ENCODE results near the gene SH3BGRL3. TPM values are rescaled to one million over a fixed set of nuclear protein-coding genes. Genes with fewer than 3 reads are reported as not detected.
A peak's percentile ranks its signal among the peaks of the same experiment; 100 is the strongest.

Gene SH3BGRL3
- total RNA-seq, 4 donors from 2014 or later, result 42.4 to 124 (median 82.4) TPM

- DNase-seq (ENCODE audit: low spot score), result no peak
- ATAC-seq (ENCODE audit: low FRiP score), result no peak
- no peak for TF ChIP-seq CTCF (IDR thresholded peaks at IDR 0.05)
Observed at GRCh38 chr1:26268290-26269197, 11.3 kb upstream of the SH3BGRL3 start.

- no peak for TF ChIP-seq CTCF (IDR thresholded peaks at IDR 0.05)
- no peak for DNase-seq (ENCODE audit: low spot score)
- no peak for ATAC-seq (ENCODE audit: low FRiP score)
Observed at GRCh38 chr1:26269198-26269550, 10.7 kb upstream of the SH3BGRL3 start.

GRCh38 chr1:26274801-26275425 is 5.0 kb upstream of the SH3BGRL3 start:
- ATAC-seq (ENCODE audit: low FRiP score) (no peak), DNase-seq (ENCODE audit: low spot score) (no peak)
- TF ChIP-seq CTCF (IDR thresholded peaks at IDR 0.05), result no peak

- peak in 2 of 3 donors; percentile 1 to 48 for TF ChIP-seq CTCF (IDR thresholded peaks at IDR 0.05)
- ATAC-seq (ENCODE audit: low FRiP score) (peak; percentile 89), DNase-seq (ENCODE audit: low spot score) (peak; percentile 84)
Observed at GRCh38 chr1:26275580-26276431, 4.1 kb upstream of the SH3BGRL3 start.

GRCh38 chr1:26276432-26276838 is 3.5 kb upstream of the SH3BGRL3 start:
- DNase-seq (ENCODE audit: low spot score) (no peak), ATAC-seq (ENCODE audit: low FRiP score) (no peak)
- no peak for TF ChIP-seq CTCF (IDR thresholded peaks at IDR 0.05)

GRCh38 chr1:26277261-26277661 is 2.6 kb upstream of the SH3BGRL3 start:
- TF ChIP-seq CTCF (IDR thresholded peaks at IDR 0.05), result no peak
- ATAC-seq (ENCODE audit: low FRiP score) (no peak), DNase-seq (ENCODE audit: low spot score) (no peak)
